ENCODE results near the gene F13A1.

Gene F13A1

DNA sequence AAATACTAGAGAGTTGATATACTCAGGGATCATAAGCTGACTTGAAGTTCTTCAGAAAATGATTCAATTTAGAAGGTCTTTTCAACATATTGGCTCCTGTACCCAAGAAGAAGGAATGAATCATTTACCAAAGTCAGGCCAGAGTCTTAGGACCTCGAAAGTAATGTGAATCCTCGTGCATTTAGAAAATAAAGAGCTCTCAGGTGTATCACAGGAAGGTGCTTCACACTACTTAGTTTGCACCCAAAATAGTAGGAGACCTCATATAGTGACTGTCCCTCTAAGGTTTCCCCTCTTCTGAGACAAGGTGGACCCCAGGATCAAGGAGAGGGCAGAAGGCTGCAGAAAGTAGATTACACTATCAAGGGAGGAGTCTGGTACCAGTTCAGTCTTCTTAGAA lies 71.8 kb downstream of the F13A1 start:
- no peak for FAIRE-seq
- TF ChIP-seq, protein P1, sequence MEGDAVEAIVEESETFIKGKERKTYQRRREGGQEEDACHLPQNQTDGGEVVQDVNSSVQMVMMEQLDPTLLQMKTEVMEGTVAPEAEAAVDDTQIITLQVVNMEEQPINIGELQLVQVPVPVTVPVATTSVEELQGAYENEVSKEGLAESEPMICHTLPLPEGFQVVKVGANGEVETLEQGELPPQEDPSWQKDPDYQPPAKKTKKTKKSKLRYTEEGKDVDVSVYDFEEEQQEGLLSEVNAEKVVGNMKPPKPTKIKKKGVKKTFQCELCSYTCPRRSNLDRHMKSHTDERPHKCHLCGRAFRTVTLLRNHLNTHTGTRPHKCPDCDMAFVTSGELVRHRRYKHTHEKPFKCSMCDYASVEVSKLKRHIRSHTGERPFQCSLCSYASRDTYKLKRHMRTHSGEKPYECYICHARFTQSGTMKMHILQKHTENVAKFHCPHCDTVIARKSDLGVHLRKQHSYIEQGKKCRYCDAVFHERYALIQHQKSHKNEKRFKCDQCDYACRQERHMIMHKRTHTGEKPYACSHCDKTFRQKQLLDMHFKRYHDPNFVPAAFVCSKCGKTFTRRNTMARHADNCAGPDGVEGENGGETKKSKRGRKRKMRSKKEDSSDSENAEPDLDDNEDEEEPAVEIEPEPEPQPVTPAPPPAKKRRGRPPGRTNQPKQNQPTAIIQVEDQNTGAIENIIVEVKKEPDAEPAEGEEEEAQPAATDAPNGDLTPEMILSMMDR (IDR thresholded peaks at IDR 0.05; ENCODE audit: insufficient read depth, missing control alignments), result no peak
- no peak for DNase-seq (ENCODE audit: insufficient read length, low spot score)

DNA sequence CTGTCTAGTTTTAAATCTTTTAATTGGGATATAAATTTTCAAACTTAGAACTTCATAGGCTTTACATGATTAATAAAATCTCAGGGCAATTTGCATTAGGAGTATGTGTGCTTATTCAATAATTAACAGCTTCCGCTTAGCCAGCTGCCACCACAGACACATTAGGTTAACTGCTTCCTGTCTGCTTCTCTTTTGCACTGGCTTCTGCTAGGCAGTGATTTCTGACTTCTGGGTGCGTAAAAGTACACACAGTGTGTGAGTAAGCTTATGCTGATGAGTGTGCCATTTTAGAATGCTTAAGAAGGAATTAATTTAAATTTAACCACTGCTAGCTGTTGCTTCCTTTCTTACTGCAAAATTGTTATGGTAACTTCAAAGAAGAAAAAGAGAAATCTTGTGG lies 73.9 kb downstream of the F13A1 start:
- DNase-seq (ENCODE audit: insufficient read length, low spot score) (no peak), FAIRE-seq (no peak)
- TF ChIP-seq, protein P1 (IDR thresholded peaks at IDR 0.05; ENCODE audit: insufficient read depth, missing control alignments), result no peak

DNA sequence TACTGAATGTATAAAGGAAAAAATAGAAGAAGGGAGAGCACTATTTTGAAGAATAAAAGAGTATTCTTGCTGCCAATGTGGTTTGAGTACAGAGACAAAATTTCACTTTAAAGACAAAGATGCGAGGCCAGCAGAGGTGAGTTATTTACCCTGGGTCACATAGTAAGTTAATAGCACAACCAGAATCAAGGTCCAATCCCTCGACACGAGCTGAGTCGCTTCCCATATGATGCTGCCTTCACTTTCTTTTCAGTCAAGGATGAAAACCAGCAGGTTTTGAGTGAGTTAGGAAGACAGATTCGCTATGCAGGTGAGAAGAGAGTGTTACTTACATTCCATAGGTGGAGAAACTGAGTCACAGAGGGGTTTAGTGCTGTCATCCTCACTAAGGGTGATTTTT lies 75.8 kb downstream of the F13A1 start:
- DNase-seq (ENCODE audit: insufficient read length, low spot score), result no peak
- FAIRE-seq, result no peak
- TF ChIP-seq, protein P1 (IDR thresholded peaks at IDR 0.05; ENCODE audit: insufficient read depth, missing control alignments), result no peak

DNA sequence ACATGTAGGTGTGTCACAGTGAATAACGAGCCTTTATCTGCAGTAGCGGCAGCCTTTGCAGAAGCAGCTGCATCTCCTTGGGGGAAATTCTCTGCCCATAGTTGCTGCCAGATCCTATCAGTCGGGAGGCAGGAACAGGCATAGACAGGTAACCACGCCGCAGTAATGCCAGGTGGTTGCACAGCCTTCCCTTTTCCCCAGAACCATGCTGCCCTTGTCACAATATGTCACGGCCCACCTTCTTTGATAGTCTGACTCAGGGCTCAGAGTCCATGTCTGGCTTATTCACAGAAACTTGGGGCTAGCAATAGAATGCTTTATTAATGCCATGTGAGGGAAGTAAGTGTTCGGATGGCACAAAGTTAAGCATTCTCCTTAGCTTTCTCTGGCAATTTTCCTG lies 76.6 kb downstream of the F13A1 start:
- DNase-seq (ENCODE audit: insufficient read length, low spot score) (no peak), FAIRE-seq (no peak)
- TF ChIP-seq, protein P1 (IDR thresholded peaks at IDR 0.05; ENCODE audit: insufficient read depth, missing control alignments), result no peak

DNA sequence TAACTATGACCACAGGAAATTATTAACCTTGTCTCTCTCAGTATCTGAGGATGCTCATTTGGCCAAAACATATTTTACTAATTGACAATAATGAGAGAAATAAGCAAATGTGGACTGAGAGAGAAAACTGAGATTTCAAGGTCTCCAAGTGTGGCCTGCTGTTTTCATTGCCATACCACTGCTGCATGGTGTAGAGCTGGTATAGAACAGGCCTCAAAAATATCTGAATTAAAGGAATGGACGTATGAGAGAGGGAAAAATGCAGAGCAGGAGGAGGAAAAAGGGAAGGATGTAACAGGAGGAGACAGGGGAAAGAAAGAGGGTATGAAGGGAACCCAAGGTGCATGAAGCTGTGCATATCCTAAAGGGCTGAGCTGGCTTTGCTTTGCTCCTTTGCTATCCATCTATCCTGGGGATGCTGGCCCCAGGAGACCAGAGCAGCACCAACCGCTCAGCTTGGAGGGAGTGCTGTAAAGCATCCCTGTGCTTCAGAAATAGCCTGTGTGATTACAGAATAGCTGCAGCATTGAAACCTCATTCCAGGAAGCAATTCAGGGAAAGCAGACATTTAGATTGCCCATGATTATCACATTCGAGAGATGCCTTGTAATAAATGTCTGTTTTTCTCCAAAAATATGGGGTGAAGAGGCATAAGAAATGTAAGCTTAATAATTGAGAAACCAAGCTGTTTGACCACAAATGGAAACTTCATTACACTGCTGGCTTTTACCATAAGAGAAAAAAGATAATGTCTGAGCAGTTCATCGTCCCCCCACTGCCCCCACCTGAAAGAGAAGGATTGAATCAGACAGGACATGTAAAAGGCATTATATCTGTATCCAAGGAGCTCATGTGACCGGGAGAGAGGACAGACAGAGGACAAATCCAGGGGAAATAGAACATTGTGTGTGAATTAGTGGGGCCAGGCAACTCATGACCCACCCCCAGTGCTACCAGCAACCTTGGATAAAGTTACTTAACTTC lies 80.6 kb downstream of the F13A1 start:
- no peak for DNase-seq (ENCODE audit: insufficient read length, low spot score)
- TF ChIP-seq, protein P1 (IDR thresholded peaks at IDR 0.05; ENCODE audit: insufficient read depth, missing control alignments), result no peak
- FAIRE-seq, result no peak

DNA sequence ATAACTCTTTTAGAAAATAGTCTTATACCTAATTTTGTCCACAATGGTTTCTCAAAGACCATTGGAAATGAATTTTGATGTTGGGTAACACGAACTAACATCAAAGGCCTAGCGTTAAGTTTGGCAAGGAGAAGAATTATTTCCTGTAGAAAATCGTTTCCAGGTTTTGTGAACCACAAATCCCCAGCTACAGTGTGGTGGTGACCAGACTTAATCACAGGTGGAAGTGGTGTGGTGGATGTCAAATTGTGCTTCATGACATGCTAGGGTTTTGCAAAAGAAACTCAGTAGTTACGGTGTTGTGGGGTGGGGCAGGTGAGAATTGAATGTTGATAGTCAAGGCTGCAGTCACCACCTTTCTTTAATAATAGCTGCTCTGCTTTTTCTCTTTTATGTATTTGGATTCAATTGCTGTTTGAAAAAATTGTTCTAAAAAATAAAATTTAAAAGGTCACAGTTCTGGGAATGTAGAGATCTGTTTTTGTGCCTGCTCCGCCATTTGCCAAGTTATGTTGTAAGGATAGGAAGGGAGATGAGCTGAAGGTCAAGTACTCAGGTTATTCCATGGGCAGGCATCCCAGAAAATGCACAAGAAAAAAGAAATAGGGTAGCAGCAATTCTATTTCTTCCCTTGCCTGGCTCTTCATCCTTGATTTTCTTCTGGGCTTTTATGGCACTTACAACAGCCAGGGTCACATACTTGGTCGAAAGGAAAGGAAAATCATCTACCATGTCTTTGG lies 83.6 kb downstream of the F13A1 start:
- TF ChIP-seq, protein P1 (IDR thresholded peaks at IDR 0.05; ENCODE audit: insufficient read depth, missing control alignments), result no peak
- DNase-seq (ENCODE audit: insufficient read length, low spot score) (no peak), FAIRE-seq (no peak)

Measured in D721Med (cell line).